H9 (cell line): ENCODE data around the gene GUCA1C. TPM values are rescaled to one million over a fixed set of nuclear protein-coding genes. Genes with fewer than 3 reads are reported as not detected.

ENCODE experiments used
- DNase-seq: peaks from one replicate; pipeline ENCODE4 v3.0.0-alpha.2; 2017
- H2AFZ ChIP-seq: one replicate; pipeline ENCODE4 v1.6.1; 2013; ENCODE audit warnings: mild to moderate bottlenecking, low read length, control low read depth, moderate library complexity
- H2AK5ac ChIP-seq: 2 replicates; pipeline ENCODE4 v1.6.1; 2013; ENCODE audit warnings: low read length, control low read depth, mixed read lengths; ENCODE audit not compliant: insufficient read length
- H2BK120ac ChIP-seq: one replicate; pipeline ENCODE4 v1.6.1; 2013; ENCODE audit warnings: low read depth, mild to moderate bottlenecking, low read length, control low read depth, inconsistent platforms; ENCODE audit not compliant: poor library complexity, severe bottlenecking
- H2BK12ac ChIP-seq: 2 replicates; pipeline ENCODE4 v1.6.1; 2013; ENCODE audit warnings: low read length, control low read depth, mixed read lengths, low read depth; ENCODE audit not compliant: insufficient read length
- H2BK15ac ChIP-seq: 2 replicates; pipeline ENCODE4 v1.6.1; 2013; ENCODE audit warnings: low read depth, low read length, control low read depth
- H2BK20ac ChIP-seq: one replicate; pipeline ENCODE4 v1.6.1; 2013; ENCODE audit warnings: low read depth, mild to moderate bottlenecking, low read length, control low read depth, inconsistent platforms; ENCODE audit not compliant: poor library complexity, severe bottlenecking
- H2BK5ac ChIP-seq: 2 replicates; pipeline ENCODE4 v1.6.1; 2013; ENCODE audit warnings: low read length, control low read depth, mixed read lengths; ENCODE audit not compliant: insufficient read length
- H3K14ac ChIP-seq: 2 replicates; pipeline ENCODE4 v1.6.1; 2013; ENCODE audit warnings: low read length, control low read depth; ENCODE audit not compliant: insufficient read depth
- H3K18ac ChIP-seq: 2 replicates; pipeline ENCODE4 v1.6.1; 2013; ENCODE audit warnings: low read depth, mild to moderate bottlenecking, mixed read lengths, low read length, control low read depth; ENCODE audit not compliant: insufficient read length
- H3K23ac ChIP-seq: 2 replicates; pipeline ENCODE4 v1.6.1; 2013; ENCODE audit warnings: low read length, control low read depth, mixed read lengths, low read depth; ENCODE audit not compliant: insufficient read length
- H3K23me2 ChIP-seq: 2 replicates; pipeline ENCODE4 v1.6.1; 2013; ENCODE audit warnings: low read depth, mild to moderate bottlenecking, mixed read lengths, low read length, control low read depth; ENCODE audit not compliant: insufficient read length, poor library complexity, severe bottlenecking
- H3K27ac ChIP-seq: 2 replicates; pipeline ENCODE4 v1.5.1; 2013; ENCODE audit warnings: low read length, control low read depth, mixed read lengths, low read depth; ENCODE audit not compliant: insufficient read length
- H3K27me3 ChIP-seq: 2 replicates; pipeline ENCODE4 v1.6.1; 2013; ENCODE audit warnings: low read length, control low read depth, inconsistent platforms; ENCODE audit not compliant: insufficient read depth
- H3K4ac ChIP-seq: 2 replicates; pipeline ENCODE4 v1.6.1; 2013; ENCODE audit warnings: low read depth, mild to moderate bottlenecking, control low read depth, inconsistent platforms, low read length, moderate library complexity
- H3K4me1 ChIP-seq: 2 replicates; pipeline ENCODE4 v1.6.1; 2013; ENCODE audit warnings: low read length, control low read depth, inconsistent platforms; ENCODE audit not compliant: insufficient read depth
- H3K4me2 ChIP-seq: 2 replicates; pipeline ENCODE4 v1.6.1; 2013; ENCODE audit warnings: low read length, control low read depth, mixed read lengths; ENCODE audit not compliant: insufficient read length, insufficient read depth
- H3K56ac ChIP-seq: 2 replicates; pipeline ENCODE4 v1.6.1; 2013; ENCODE audit warnings: low read depth, mild to moderate bottlenecking, mixed read lengths, low read length, control low read depth; ENCODE audit not compliant: insufficient read length
- H3K79me1 ChIP-seq: 2 replicates; pipeline ENCODE4 v1.6.1; 2013; ENCODE audit warnings: low read depth, mild to moderate bottlenecking, moderate library complexity, low read length, control low read depth, inconsistent platforms; ENCODE audit not compliant: insufficient read depth, poor library complexity, severe bottlenecking
- H3K79me2 ChIP-seq: 2 replicates; pipeline ENCODE4 v1.6.1; 2013; ENCODE audit warnings: low read length, control low read depth, inconsistent platforms; ENCODE audit not compliant: insufficient read depth
- H3K9ac ChIP-seq: 2 replicates; pipeline ENCODE4 v1.6.1; 2013; ENCODE audit warnings: low read length, control low read depth, mixed read lengths; ENCODE audit not compliant: insufficient read length; ENCODE audit errors: extremely low read depth
- H3K9me3 ChIP-seq: one replicate; pipeline ENCODE4 v1.6.1; 2013; ENCODE audit warnings: low read depth, low read length, inconsistent platforms; ENCODE audit not compliant: control insufficient read depth
- H3T11ph ChIP-seq: one replicate; pipeline ENCODE4 v1.6.1; 2013; ENCODE audit warnings: mild to moderate bottlenecking, low read length, control low read depth, inconsistent platforms
- H4K20me1 ChIP-seq: one replicate; pipeline ENCODE4 v1.6.1; 2013; ENCODE audit not compliant: control insufficient read depth, insufficient read length, insufficient read depth
- H4K5ac ChIP-seq: 2 replicates; pipeline ENCODE4 v1.6.1; 2013; ENCODE audit warnings: low read depth, mild to moderate bottlenecking, mixed read lengths, low read length, control low read depth; ENCODE audit not compliant: insufficient read length
- H4K8ac ChIP-seq: replicated peaks from 2 replicates; pipeline ENCODE4 v1.6.1; 2013; ENCODE audit warnings: low read length, control low read depth, mixed read lengths, low read depth; ENCODE audit not compliant: insufficient read length
- H4K91ac ChIP-seq: 2 replicates; pipeline ENCODE4 v1.6.1; 2013; ENCODE audit warnings: low read depth, mild to moderate bottlenecking, moderate library complexity, mixed read lengths, low read length, control low read depth; ENCODE audit not compliant: insufficient read length
- H3K27ac Mint-ChIP-seq, 3 experiments: 2 replicates in 2 of 3; 3 replicates in 1 of 3; pipeline ENCODE4 v1.8.0; 2020 to 2021; ENCODE audit warnings: mixed read lengths in 3 of 3, mild to moderate bottlenecking in 1 of 3, moderate library complexity in 1 of 3
- H3K27me3 Mint-ChIP-seq: 2 replicates; pipeline ENCODE4 v1.8.0; 2021; ENCODE audit warnings: low read depth, mild to moderate bottlenecking, moderate library complexity, mixed read lengths
- H3K36me3 Mint-ChIP-seq, 3 experiments: 2 replicates in 2 of 3; 3 replicates in 1 of 3; pipeline ENCODE4 v1.8.0; 2020 to 2021; ENCODE audit warnings: low read depth in 3 of 3, mixed read lengths in 3 of 3; ENCODE audit not compliant: insufficient read depth in 1 of 3
- H3K4me1 Mint-ChIP-seq, 2 experiments: 2 replicates each; pipeline ENCODE4 v1.8.0; 2020; ENCODE audit warnings: mixed read lengths in 2 of 2
- H3K4me3 Mint-ChIP-seq, 2 experiments: 2 replicates in 1 of 2; 3 replicates in 1 of 2; pipeline ENCODE4 v1.8.0; 2020 to 2021; ENCODE audit warnings: mild to moderate bottlenecking in 2 of 2, mixed read lengths in 2 of 2, moderate library complexity in 1 of 2
- H3K9me3 Mint-ChIP-seq, 2 experiments: 2 replicates in 1 of 2; 3 replicates in 1 of 2; pipeline ENCODE4 v1.8.0; 2020; ENCODE audit warnings: mild to moderate bottlenecking in 2 of 2, mixed read lengths in 2 of 2, moderate library complexity in 1 of 2
- CTCF ChIP-seq: fragments of 200-600 bp; sonication (generic); conservative IDR thresholded peaks from 3 replicates; pipeline ENCODE4 v1.8.0; 2021; ENCODE audit warnings: antibody characterized with exemption, mild to moderate bottlenecking
- WGBS: extraction: QIAGEN DNeasy Blood & Tissue Kit; methylation state at CpG from one replicate; pipeline ENCODE4 v1.1.7; 2013; ENCODE audit warnings: missing lambda C conversion rate, low lambda C conversion rate, mixed read lengths; ENCODE audit not compliant: insufficient read length; ENCODE audit errors: extremely low coverage; 5-methylcytosine and 5-hydroxymethylcytosine counted together
- total RNA-seq: library from RNA; stranded (reverse); gene quantifications from 2 replicates; pipeline ENCODE4 v1.2.1, GENCODE V29; 2021

Gene GUCA1C
- total RNA-seq, 1 experiment from 2014 or later: not detected

- H3K4me1 ChIP-seq: no peaks in the 10 kb centered on the region
- TF ChIP-seq CTCF: no peak
- H3K23ac ChIP-seq: no peak overlapping the region
- no peak overlapping the region for H3K9ac ChIP-seq
- no peak overlapping the region for H4K8ac ChIP-seq
- Mint-ChIP-seq H3K4me1 (peaks cover 0 to 3% of the 10 kb centered on the region in 2 experiments; a peak in 1 of 4 replicates), H3K27ac (no peak overlapping the region), H3K36me3 (no peaks in the 10 kb centered on the region), H3K4me3 (no peak overlapping the region), H3K9me3 (no peaks in the 10 kb centered on the region), H3K27me3 (no peaks in the 10 kb centered on the region)
- H3K9me3 ChIP-seq: no peaks in the 10 kb centered on the region
- no peak overlapping the region for H2AK5ac ChIP-seq
- H2BK5ac ChIP-seq: no peak overlapping the region
- no peak overlapping the region for H2BK12ac ChIP-seq
- H3K56ac ChIP-seq: no peak overlapping the region
- H2BK120ac ChIP-seq: no peak overlapping the region
- no peak overlapping the region for H3K4ac ChIP-seq
- H2BK15ac ChIP-seq: no peak overlapping the region
- no peak overlapping the region for H2BK20ac ChIP-seq
- H3K14ac ChIP-seq: no peak overlapping the region
- no peaks in the 10 kb centered on the region for H4K20me1 ChIP-seq
- no peaks in the 10 kb centered on the region for H3K27me3 ChIP-seq
- no peaks in the 10 kb centered on the region for H3K23me2 ChIP-seq
- H3K4me2 ChIP-seq: no peak overlapping the region
- H3K27ac ChIP-seq: no peak overlapping the region
- H4K5ac ChIP-seq: no peak overlapping the region
- DNase-seq: no peak
- H2AFZ ChIP-seq: no peak overlapping the region
- H4K91ac ChIP-seq: no peak overlapping the region
- H3T11ph ChIP-seq: no peak overlapping the region
- WGBS: no CpG with 5 or more reads among the region's 1 CpG
- H3K79me1 ChIP-seq: no peaks in the 10 kb centered on the region
- H3K79me2 ChIP-seq: no peaks in the 10 kb centered on the region
- no peak overlapping the region for H3K18ac ChIP-seq
These were observed 19.3 kb upstream of the GUCA1C start for GRCh38 chr3:108973019-108973418.
